Transverse colon (tissue), 4 donors: ENCODE results near the gene SPOCK3.

Source experiments
- EP300 ChIP-seq: sonication (generic); formaldehyde crosslinking; IDR thresholded peaks from one replicate; pipeline ENCODE4 v1.6.1; 2017; ENCODE audit warnings: antibody characterized with exemption, low read depth
- POLR2A ChIP-seq: fragments of 450-650 bp; IDR thresholded peaks from one replicate; pipeline ENCODE4 v1.6.1; 2016; ENCODE audit warnings: antibody characterized with exemption, mild to moderate bottlenecking, moderate library complexity
- POLR2AphosphoS5 ChIP-seq, 3 donors: sonication (generic); formaldehyde crosslinking; IDR thresholded peaks; one replicate each; pipeline ENCODE4 v1.6.1; 2016; ENCODE audit warnings: antibody characterized with exemption in 3 of 3
- TF ChIP-seq, protein P1 (sequence below), 5 experiments: fragments of 200-600 bp in 3 of 5; fragments of 450-650 bp in 2 of 5; sonication (generic) in 3 of 5; IDR thresholded peaks; 1 replicate in 2 of 5; 2 replicates in 3 of 5; pipeline ENCODE4 v1.5.1; 2016 to 2017; ENCODE audit warnings: antibody characterized with exemption in 5 of 5, inconsistent platforms in 3 of 5, mild to moderate bottlenecking in 2 of 5, moderate library complexity in 1 of 5

- TF ChIP-seq, protein P1, sequence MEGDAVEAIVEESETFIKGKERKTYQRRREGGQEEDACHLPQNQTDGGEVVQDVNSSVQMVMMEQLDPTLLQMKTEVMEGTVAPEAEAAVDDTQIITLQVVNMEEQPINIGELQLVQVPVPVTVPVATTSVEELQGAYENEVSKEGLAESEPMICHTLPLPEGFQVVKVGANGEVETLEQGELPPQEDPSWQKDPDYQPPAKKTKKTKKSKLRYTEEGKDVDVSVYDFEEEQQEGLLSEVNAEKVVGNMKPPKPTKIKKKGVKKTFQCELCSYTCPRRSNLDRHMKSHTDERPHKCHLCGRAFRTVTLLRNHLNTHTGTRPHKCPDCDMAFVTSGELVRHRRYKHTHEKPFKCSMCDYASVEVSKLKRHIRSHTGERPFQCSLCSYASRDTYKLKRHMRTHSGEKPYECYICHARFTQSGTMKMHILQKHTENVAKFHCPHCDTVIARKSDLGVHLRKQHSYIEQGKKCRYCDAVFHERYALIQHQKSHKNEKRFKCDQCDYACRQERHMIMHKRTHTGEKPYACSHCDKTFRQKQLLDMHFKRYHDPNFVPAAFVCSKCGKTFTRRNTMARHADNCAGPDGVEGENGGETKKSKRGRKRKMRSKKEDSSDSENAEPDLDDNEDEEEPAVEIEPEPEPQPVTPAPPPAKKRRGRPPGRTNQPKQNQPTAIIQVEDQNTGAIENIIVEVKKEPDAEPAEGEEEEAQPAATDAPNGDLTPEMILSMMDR (IDR thresholded peaks at IDR 0.05) = no peak
- no peak for TF ChIP-seq POLR2A
- no peak for TF ChIP-seq EP300
- TF ChIP-seq POLR2AphosphoS5 (IDR thresholded peaks at IDR 0.05) = no peak
Observed at GRCh38 chr4:166734797-166735196, 499.5 kb downstream of the SPOCK3 start.
